Measurements from ENCODE around the gene RASGEF1B. TPM values are rescaled to one million over a fixed set of nuclear protein-coding genes. Genes with fewer than 3 reads are reported as not detected.

Gene RASGEF1B
- total RNA-seq, 1 donor from 2014 or later, result 10.7 TPM

GRCh38 chr4:81454499-81454898 is 17.2 kb downstream of the RASGEF1B start:
- no peak for TF ChIP-seq CTCF (IDR thresholded peaks at IDR 0.05; ENCODE audit: unreplicated experiment)
- H3K9me3 Mint-ChIP-seq (ENCODE audit: unreplicated experiment), result no peaks in the 10 kb centered on the region
- no peaks in the 10 kb centered on the region for H3K27me3 Mint-ChIP-seq (ENCODE audit: unreplicated experiment)
- H3K36me3 Mint-ChIP-seq (ENCODE audit: low read depth, unreplicated experiment), result peaks cover 10% of the 10 kb centered on the region
- no peak overlapping the region for H3K27ac Mint-ChIP-seq (ENCODE audit: unreplicated experiment)
- no peak overlapping the region for H3K4me3 Mint-ChIP-seq (ENCODE audit: unreplicated experiment)
- H3K4me1 Mint-ChIP-seq (ENCODE audit: unreplicated experiment), result no peaks in the 10 kb centered on the region
- no peak for DNase-seq (ENCODE audit: low spot score)

GRCh38 chr4:81453024-81453423 is 18.7 kb downstream of the RASGEF1B start:
- no peak for DNase-seq (ENCODE audit: low spot score)

GRCh38 chr4:81452452-81453006 is 19.2 kb downstream of the RASGEF1B start:
- H3K27ac Mint-ChIP-seq (ENCODE audit: unreplicated experiment), result no peak overlapping the region
- H3K27me3 Mint-ChIP-seq (ENCODE audit: unreplicated experiment), result no peaks in the 10 kb centered on the region
- no peak for TF ChIP-seq CTCF (IDR thresholded peaks at IDR 0.05; ENCODE audit: unreplicated experiment)
- DNase-seq (ENCODE audit: low spot score), result no peak
- H3K9me3 Mint-ChIP-seq (ENCODE audit: unreplicated experiment), result no peaks in the 10 kb centered on the region
- H3K36me3 Mint-ChIP-seq (ENCODE audit: low read depth, unreplicated experiment), result peaks cover 14% of the 10 kb centered on the region
- no peak overlapping the region for H3K4me3 Mint-ChIP-seq (ENCODE audit: unreplicated experiment)
- H3K4me1 Mint-ChIP-seq (ENCODE audit: unreplicated experiment), result no peaks in the 10 kb centered on the region

More at GRCh38 chr4:81453024-81453423, 18.7 kb downstream of the RASGEF1B start:
- Mint-ChIP-seq H3K36me3 (ENCODE audit: low read depth, unreplicated experiment) (peaks cover 12% of the 10 kb centered on the region), H3K27ac (ENCODE audit: unreplicated experiment) (no peak overlapping the region), H3K4me1 (ENCODE audit: unreplicated experiment) (no peaks in the 10 kb centered on the region), H3K9me3 (ENCODE audit: unreplicated experiment) (no peaks in the 10 kb centered on the region), H3K4me3 (ENCODE audit: unreplicated experiment) (no peak overlapping the region), H3K27me3 (ENCODE audit: unreplicated experiment) (no peaks in the 10 kb centered on the region)
- TF ChIP-seq CTCF (IDR thresholded peaks at IDR 0.05; ENCODE audit: unreplicated experiment), result no peak

GRCh38 chr4:81449015-81449414 is 22.7 kb downstream of the RASGEF1B start:
- no peak for TF ChIP-seq CTCF (IDR thresholded peaks at IDR 0.05; ENCODE audit: unreplicated experiment)
- peaks cover 16% of the 10 kb centered on the region for H3K36me3 Mint-ChIP-seq (ENCODE audit: low read depth, unreplicated experiment)
- H3K4me3 Mint-ChIP-seq (ENCODE audit: unreplicated experiment), result no peak overlapping the region
- no peaks in the 10 kb centered on the region for H3K27me3 Mint-ChIP-seq (ENCODE audit: unreplicated experiment)
- no peaks in the 10 kb centered on the region for H3K9me3 Mint-ChIP-seq (ENCODE audit: unreplicated experiment)
- peaks cover 6% of the 10 kb centered on the region for H3K4me1 Mint-ChIP-seq (ENCODE audit: unreplicated experiment)
- no peak overlapping the region for H3K27ac Mint-ChIP-seq (ENCODE audit: unreplicated experiment)
- DNase-seq (ENCODE audit: low spot score), result no peak

- H3K27ac Mint-ChIP-seq (ENCODE audit: unreplicated experiment), result no peak overlapping the region
- peaks cover 6% of the 10 kb centered on the region for H3K4me1 Mint-ChIP-seq (ENCODE audit: unreplicated experiment)
- H3K36me3 Mint-ChIP-seq (ENCODE audit: low read depth, unreplicated experiment), result peaks cover 18% of the 10 kb centered on the region
- no peak for TF ChIP-seq CTCF (IDR thresholded peaks at IDR 0.05; ENCODE audit: unreplicated experiment)
- no peak overlapping the region for H3K4me3 Mint-ChIP-seq (ENCODE audit: unreplicated experiment)
- H3K27me3 Mint-ChIP-seq (ENCODE audit: unreplicated experiment), result no peaks in the 10 kb centered on the region
- DNase-seq (ENCODE audit: low spot score), result no peak
- H3K9me3 Mint-ChIP-seq (ENCODE audit: unreplicated experiment), result no peaks in the 10 kb centered on the region
Measured at GRCh38 chr4:81447566-81448229, 24.0 kb downstream of the RASGEF1B start.

Measured in endothelial cell (in vitro differentiated cells).